Ammon's horn (tissue), 1 donor: ENCODE results near the gene PRAMEF6.
"Not testable (repeated sequence)": the region's sequence is repeated elsewhere in the genome, so short reads cannot be mapped to it uniquely, and the experiment has no call there.

Source experiments
- DNase-seq: peaks from one replicate; pipeline ENCODE4 v3.0.0-alpha.2; 2016; ENCODE audit warnings: low spot score

Gene PRAMEF6

GRCh38 chr1:12947480-12947879 is at the start of gene PRAMEF6:
Gene PRAMEF6 (minus strand): TSS chr1:12947580. CDS start chr1:12942518, 5,062 bp downstream.
- not testable (repeated sequence) for DNase-seq

GRCh38 chr1:12924368-12924767 is 23.0 kb downstream of the PRAMEF6 start:
- not testable (repeated sequence) for DNase-seq

GRCh38 chr1:12921749-12922148 is 25.6 kb downstream of the PRAMEF6 start:
- DNase-seq: peak; percentile 2

- DNase-seq: not testable (repeated sequence)
Measured at GRCh38 chr1:12916310-12916709, 31.1 kb downstream of the PRAMEF6 start, which contains the start of gene PRAMEF7. Gene PRAMEF7 (plus strand): TSS chr1:12916610. CDS start chr1:12917693, 1,083 bp downstream.

- DNase-seq: not testable (repeated sequence)
Measured at GRCh38 chr1:12903793-12904572, 43.4 kb downstream of the PRAMEF6 start.

- not testable (repeated sequence) for DNase-seq
Measured at GRCh38 chr1:12899186-12899585, 48.2 kb downstream of the PRAMEF6 start.

GRCh38 chr1:12898170-12898569 is 49.2 kb downstream of the PRAMEF6 start, which contains the start of gene PRAMEF10:
Gene PRAMEF10 (minus strand): TSS chr1:12898270. CDS start chr1:12895847, 2,423 bp downstream.
- not testable (repeated sequence) for DNase-seq
